ENCODE data around the gene WHAMM.

Gene WHAMM

GRCh38 chr15:82838096-82838735 is 28.8 kb downstream of the WHAMM start:
- no peak for DNase-seq (ENCODE audit: low read depth in 1 of 2, low spot score in 1 of 2)

GRCh38 chr15:82839136-82839535 is 29.7 kb downstream of the WHAMM start:
- DNase-seq (ENCODE audit: low read depth in 1 of 2, low spot score in 1 of 2) = no peak

- no peak for DNase-seq (ENCODE audit: low read depth in 1 of 2, low spot score in 1 of 2)
These were observed 30.7 kb downstream of the WHAMM start for GRCh38 chr15:82840166-82840565.

- DNase-seq (ENCODE audit: low read depth in 1 of 2, low spot score in 1 of 2) = no peak
These were observed 34.1 kb downstream of the WHAMM start for GRCh38 chr15:82843566-82843965.

GRCh38 chr15:82845686-82846085 is 36.3 kb downstream of the WHAMM start:
- no peak for DNase-seq (ENCODE audit: low read depth in 1 of 2, low spot score in 1 of 2)

- DNase-seq (ENCODE audit: low read depth in 1 of 2, low spot score in 1 of 2) = no peak
These were observed 37.2 kb downstream of the WHAMM start for GRCh38 chr15:82846621-82847020.

- DNase-seq (ENCODE audit: low read depth in 1 of 2, low spot score in 1 of 2) = no peak
These were observed 38.3 kb downstream of the WHAMM start for GRCh38 chr15:82847703-82848102.

- no peak for DNase-seq (ENCODE audit: low read depth in 1 of 2, low spot score in 1 of 2)
These were observed 39.0 kb downstream of the WHAMM start for GRCh38 chr15:82848241-82848993.

GRCh38 chr15:82849556-82850512 is 40.4 kb downstream of the WHAMM start:
- DNase-seq (ENCODE audit: low read depth in 1 of 2, low spot score in 1 of 2) = no peak

GRCh38 chr15:82850731-82851130 is 41.3 kb downstream of the WHAMM start:
- no peak for DNase-seq (ENCODE audit: low read depth in 1 of 2, low spot score in 1 of 2)

GRCh38 chr15:82851306-82851850 is 42.0 kb downstream of the WHAMM start:
- DNase-seq (ENCODE audit: low read depth in 1 of 2, low spot score in 1 of 2) = no peak

GRCh38 chr15:82851981-82852511 is 42.6 kb downstream of the WHAMM start:
- DNase-seq (ENCODE audit: low read depth in 1 of 2, low spot score in 1 of 2) = no peak

GRCh38 chr15:82852941-82853561 is 43.6 kb downstream of the WHAMM start:
- DNase-seq (ENCODE audit: low read depth in 1 of 2, low spot score in 1 of 2) = no peak

GRCh38 chr15:82854554-82854953 is 45.1 kb downstream of the WHAMM start:
- no peak for DNase-seq (ENCODE audit: low read depth in 1 of 2, low spot score in 1 of 2)

- no peak for DNase-seq (ENCODE audit: low read depth in 1 of 2, low spot score in 1 of 2)
These were observed 46.1 kb downstream of the WHAMM start for GRCh38 chr15:82855286-82856100.

- no peak for DNase-seq (ENCODE audit: low read depth in 1 of 2, low spot score in 1 of 2)
These were observed 47.2 kb downstream of the WHAMM start for GRCh38 chr15:82856397-82857170.

- no peak for DNase-seq (ENCODE audit: low read depth in 1 of 2, low spot score in 1 of 2)
These were observed 49.5 kb downstream of the WHAMM start for GRCh38 chr15:82858932-82859331.

- DNase-seq (ENCODE audit: low read depth in 1 of 2, low spot score in 1 of 2) = no peak
These were observed 53.5 kb downstream of the WHAMM start for GRCh38 chr15:82862886-82863285.

GRCh38 chr15:82864967-82865366 is 55.5 kb downstream of the WHAMM start:
- DNase-seq (ENCODE audit: low read depth in 1 of 2, low spot score in 1 of 2) = no peak

All from activated T-helper 1 cell treated with anti-CD3 and anti-CD28 coated beads, Interleukin-2, amount 50 U/mL, for 16 hours (primary cell).